HG03103 (cell line): ENCODE results near the gene XRCC4.
"Not testable (repeated sequence)": the region's sequence is repeated elsewhere in the genome, so short reads cannot be mapped to it uniquely, and the experiment has no call there.

Source experiments
- ATAC-seq: cut with Tn5 transposase; IDR thresholded peaks from one replicate; pipeline ENCODE4 v1.9.1; 2021; ENCODE audit warnings: low read depth; ENCODE audit not compliant: unreplicated experiment

Gene XRCC4

GRCh38 chr5:83107692-83108420 lies 30.5 kb downstream of the XRCC4 start:
- no peak for ATAC-seq

- no peak for ATAC-seq
These were observed 32.0 kb downstream of the XRCC4 start for GRCh38 chr5:83109380-83109779.

DNA sequence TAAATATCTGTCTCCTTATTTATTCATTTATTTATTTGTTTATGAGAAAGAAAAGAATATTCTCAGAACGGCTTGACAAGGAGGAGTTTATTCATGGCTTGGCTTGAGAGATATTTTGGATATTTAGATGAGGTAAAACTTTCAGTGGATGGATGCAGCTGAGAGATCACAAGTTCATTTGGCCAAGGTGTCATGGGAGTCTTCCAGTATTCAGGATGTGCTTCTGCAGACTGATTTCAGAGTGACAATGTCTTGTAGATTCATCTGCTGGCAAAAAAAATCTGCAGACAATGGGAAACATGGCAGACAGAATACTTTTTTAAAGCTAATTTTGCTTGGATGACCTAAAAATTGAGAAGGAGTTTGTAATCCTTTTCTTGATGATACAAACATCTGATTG lies 38.5 kb downstream of the XRCC4 start:
- no peak for ATAC-seq

GRCh38 chr5:83118471-83118870 lies 41.1 kb downstream of the XRCC4 start:
- no peak for ATAC-seq

- no peak for ATAC-seq
These were observed 41.6 kb downstream of the XRCC4 start for GRCh38 chr5:83118976-83119375.

GRCh38 chr5:83124593-83124992 lies 47.2 kb downstream of the XRCC4 start:
- ATAC-seq, result no peak

- no peak for ATAC-seq
These were observed 48.2 kb downstream of the XRCC4 start for GRCh38 chr5:83125560-83125959.

DNA sequence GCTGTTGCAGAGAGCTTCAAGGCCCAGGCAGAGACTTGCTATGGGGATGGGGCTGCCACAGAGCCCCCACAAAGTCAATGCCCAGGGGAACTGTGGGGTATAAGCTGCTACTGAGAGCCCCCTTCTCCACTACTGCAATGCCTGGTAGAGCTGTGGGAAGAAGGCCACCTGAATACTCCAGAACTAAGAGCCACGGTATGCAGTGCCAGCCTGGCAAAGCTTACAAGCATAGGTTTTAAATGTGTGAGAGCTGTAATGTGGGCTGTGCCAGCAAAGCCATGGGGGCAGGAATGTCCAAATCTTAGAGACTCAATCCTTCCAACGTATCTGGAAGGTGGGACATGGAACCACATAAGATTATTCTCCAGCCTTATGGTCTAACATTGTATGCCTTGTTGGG lies 49.2 kb downstream of the XRCC4 start:
- ATAC-seq, result no peak

- ATAC-seq, result no peak
These were observed 56.5 kb downstream of the XRCC4 start for GRCh38 chr5:83133797-83134196.

GRCh38 chr5:83142526-83142925 lies 65.2 kb downstream of the XRCC4 start:
- no peak for ATAC-seq

- ATAC-seq, result no peak
These were observed 67.9 kb downstream of the XRCC4 start for GRCh38 chr5:83145241-83145640.

- no peak for ATAC-seq
These were observed 68.6 kb downstream of the XRCC4 start for GRCh38 chr5:83145882-83146331.

GRCh38 chr5:83146441-83146840 lies 69.1 kb downstream of the XRCC4 start:
- ATAC-seq, result no peak

DNA sequence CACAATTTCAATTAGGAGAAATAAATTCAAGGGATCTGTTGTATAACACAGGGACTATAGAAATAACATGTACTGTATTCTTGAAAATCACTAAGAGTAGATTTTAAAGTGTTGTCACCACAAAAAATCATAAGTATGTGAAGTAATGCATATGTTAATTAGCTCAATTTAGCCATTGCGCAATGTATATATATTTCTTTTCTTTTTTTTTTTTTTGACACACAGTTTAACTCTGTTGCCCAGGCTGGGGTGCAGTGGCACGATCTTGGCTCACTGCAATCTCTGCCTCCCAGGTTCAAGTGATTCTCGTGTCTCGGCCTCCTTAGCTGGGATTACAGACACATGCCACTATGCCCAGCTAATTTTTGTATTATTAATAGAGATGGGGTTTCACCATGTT lies 70.2 kb downstream of the XRCC4 start:
- no peak for ATAC-seq

DNA sequence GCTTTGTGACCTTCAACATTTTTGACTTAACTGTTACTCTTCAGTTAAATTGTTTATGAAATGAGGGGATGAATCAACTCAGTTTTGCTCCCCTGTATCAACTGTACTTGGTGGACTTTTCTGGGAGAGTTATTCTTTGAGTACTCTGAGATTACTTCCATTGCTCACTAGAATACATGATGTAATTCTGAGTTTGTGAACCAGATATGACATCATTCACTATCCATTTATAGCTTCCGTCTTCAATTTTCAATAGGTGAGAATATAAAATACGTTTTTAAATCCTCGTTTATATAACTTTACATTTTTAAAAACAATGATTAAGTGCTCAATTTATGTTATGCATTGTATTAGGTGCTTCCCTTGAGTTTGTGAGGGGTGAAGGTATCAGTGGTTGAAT lies 71.0 kb downstream of the XRCC4 start:
- no peak for ATAC-seq

DNA sequence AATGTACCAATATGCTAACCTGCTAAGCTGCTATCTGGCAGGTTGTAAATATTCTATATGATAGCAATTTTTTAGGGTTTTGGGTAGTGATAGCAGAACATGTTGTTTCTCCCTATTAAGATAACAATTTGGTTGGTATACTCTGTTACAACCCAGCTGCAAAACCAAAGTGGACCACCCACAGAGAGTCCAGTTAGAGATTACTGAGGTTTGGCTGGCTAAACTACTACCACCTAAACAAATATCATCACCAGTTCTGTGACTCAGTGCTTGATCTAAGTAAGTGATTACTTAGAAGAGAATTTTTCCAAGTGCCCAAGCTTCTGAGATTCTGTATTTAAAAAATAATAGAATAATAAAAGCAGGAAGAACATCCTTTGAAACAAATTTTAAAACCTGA lies 72.3 kb downstream of the XRCC4 start:
- ATAC-seq, result no peak

DNA sequence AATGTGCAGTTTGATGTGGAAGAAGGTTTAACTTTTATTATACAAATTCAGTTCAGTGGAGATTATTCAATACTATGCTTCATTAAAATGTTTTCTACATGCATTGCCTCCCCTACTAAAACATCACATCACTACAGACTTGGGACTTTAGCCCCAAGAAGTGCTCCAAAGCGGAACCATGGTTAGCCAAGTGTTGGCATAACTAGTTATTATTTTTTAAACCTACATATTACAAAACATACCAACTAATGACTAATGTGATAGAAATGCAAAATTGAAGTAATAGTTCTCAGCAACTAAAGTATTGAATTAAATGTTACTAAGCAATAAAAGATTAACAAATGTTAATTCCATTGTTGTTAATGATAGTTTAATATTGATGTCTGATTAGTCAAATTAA lies 74.5 kb downstream of the XRCC4 start:
- ATAC-seq, result no peak

DNA sequence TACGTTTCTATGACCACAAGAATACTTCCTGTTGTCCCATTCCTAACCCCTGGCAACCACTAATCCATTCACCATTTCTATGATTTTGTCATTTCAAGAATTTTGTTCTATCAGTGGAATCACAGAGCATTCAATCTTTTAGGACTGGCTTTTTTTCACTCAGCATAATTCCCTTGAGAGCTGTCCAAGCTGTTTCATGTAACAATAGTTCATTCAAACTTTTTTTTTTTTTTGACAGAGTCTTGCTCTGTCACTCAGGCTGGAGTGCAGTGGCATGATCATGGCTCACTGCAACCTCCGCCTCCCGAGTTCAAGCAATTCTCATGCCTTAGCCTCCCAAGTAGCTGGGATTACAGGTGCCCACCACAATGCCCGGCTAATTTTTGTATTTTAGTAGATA lies 75.6 kb downstream of the XRCC4 start:
- ATAC-seq, result not testable (repeated sequence)

- ATAC-seq, result no peak
These were observed 78.7 kb downstream of the XRCC4 start for GRCh38 chr5:83156001-83156400.

GRCh38 chr5:83157163-83157562 lies 79.8 kb downstream of the XRCC4 start:
- no peak for ATAC-seq

GRCh38 chr5:83162601-83163000 lies 85.3 kb downstream of the XRCC4 start:
- no peak for ATAC-seq

- ATAC-seq, result no peak
These were observed 90.2 kb downstream of the XRCC4 start for GRCh38 chr5:83167538-83167937.
